ENCODE data around the gene DAPK1.
A peak's percentile ranks its signal among the peaks of the same experiment; 100 is the strongest.

The DAPK1 gene

GRCh38 chr9:87478226-87478992 is 19.3 kb upstream of the DAPK1 start:
- Histone ChIP-seq H3K27ac (ENCODE audit: low read depth, low read length) (no peak overlapping the region), H3K9me3 (ENCODE audit: insufficient read depth, low read depth, low read length) (no peaks in the 10 kb centered on the region), H3K4me3 (ENCODE audit: low read length) (no peak overlapping the region), H3K4me1 (ENCODE audit: insufficient read depth, low read length) (no peaks in the 10 kb centered on the region), H3K36me3 (ENCODE audit: insufficient read depth, low read length) (no peaks in the 10 kb centered on the region), H3K9ac (ENCODE audit: low read depth, low read length) (no peak overlapping the region), H3K27me3 (ENCODE audit: insufficient read depth, low read length) (no peaks in the 10 kb centered on the region)
- 84% methylated on average over 7 of the region's 7 CpGs for WGBS

DNA sequence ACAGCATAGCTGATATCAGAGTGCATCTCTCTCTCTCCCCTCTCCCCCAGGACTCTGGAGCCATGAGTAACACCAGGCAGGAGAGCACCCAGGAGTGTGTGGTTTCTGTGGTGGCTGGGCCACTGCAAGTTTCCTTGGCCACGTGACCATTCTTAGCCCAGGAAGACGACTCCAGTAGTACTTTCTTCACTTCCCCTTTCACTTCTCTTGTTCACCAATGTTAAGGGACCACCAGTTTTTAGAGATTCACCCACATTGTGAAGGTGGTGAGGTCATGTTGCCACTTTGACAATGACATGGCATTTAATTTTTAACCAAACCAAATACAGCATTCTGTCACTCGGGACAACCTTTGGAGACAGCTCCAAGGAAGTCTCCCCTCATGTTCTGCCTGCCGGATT is 17.9 kb upstream of the DAPK1 start:
- Histone ChIP-seq H3K9me3 (ENCODE audit: insufficient read depth, low read depth, low read length) (no peaks in the 10 kb centered on the region), H3K9ac (ENCODE audit: low read depth, low read length) (no peak overlapping the region), H3K27me3 (ENCODE audit: insufficient read depth, low read length) (no peaks in the 10 kb centered on the region), H3K36me3 (ENCODE audit: insufficient read depth, low read length) (no peaks in the 10 kb centered on the region), H3K27ac (ENCODE audit: low read depth, low read length) (no peak overlapping the region), H3K4me1 (ENCODE audit: insufficient read depth, low read length) (no peaks in the 10 kb centered on the region), H3K4me3 (ENCODE audit: low read length) (no peak overlapping the region)
- 93% methylated on average over 4 of the region's 4 CpGs for WGBS

DNA sequence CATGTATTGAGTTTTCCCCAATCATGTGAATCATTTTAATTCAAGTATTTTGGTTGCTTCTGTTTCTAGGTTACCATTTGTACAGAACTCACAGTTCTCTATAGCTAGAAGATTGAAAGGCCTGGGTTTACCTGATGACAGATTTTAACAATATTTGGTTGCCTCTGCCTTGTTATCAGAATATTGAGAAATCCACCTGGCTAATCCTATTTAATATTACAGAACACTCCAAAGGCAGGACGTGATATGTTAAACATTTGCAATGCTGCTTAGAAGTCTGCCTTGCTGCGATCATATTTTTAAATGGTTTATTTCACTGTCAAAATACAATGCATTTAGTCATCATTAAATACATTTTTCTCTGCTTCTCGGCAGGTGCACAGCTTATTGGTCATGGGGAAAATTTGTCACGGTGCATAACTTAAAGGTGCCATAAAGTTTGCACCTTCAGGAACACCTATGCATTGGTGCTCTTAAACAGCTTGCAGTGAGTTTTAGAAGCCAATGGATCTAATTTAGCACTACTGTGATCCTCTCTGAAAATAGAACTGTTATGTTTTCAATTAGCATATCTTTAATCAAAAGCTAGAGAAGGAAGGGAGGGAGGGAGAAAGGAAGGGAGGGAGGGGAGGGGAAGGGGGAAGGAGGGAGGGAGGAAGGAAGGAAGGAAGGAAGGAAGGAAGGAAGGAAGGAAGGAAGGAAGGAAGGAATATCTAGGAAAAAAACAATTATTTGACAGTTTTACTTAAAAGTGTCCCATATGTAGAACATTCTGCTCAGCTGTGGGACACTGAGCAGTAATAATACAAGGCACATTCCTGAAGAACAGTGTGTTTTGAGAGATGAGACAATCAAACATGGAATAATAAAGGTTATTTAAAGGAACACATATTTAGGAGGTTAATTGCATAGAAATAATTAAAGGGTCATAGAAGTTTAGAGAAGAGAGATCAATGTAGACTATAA is 15.5 kb upstream of the DAPK1 start:
- Histone ChIP-seq H3K4me1 (ENCODE audit: insufficient read depth, low read length) (no peaks in the 10 kb centered on the region), H3K9me3 (ENCODE audit: insufficient read depth, low read depth, low read length) (no peaks in the 10 kb centered on the region), H3K36me3 (ENCODE audit: insufficient read depth, low read length) (no peaks in the 10 kb centered on the region), H3K27me3 (ENCODE audit: insufficient read depth, low read length) (no peaks in the 10 kb centered on the region), H3K27ac (ENCODE audit: low read depth, low read length) (no peak overlapping the region), H3K4me3 (ENCODE audit: low read length) (no peak overlapping the region), H3K9ac (ENCODE audit: low read depth, low read length) (no peak overlapping the region)
- WGBS, result 92% methylated on average over 4 of the region's 4 CpGs

DNA sequence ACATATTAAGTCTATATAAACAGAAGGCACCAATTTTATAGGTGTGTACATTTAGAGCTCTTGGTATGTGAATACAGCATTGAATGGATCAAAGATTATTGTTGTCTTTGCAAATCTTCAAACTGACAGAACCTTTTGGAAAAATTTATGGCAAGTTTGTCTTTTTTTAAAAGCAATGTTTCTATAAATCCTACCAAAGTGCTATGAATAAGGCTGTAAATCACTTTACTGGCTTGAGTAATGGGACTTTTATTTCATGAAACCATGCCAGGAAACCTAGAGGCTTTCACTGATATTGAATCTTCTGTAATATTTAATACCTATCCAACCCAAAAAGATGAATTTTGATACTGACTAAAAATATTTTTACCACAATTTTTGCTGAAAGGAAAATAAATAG is 7.4 kb upstream of the DAPK1 start:
- Histone ChIP-seq H3K9me3 (ENCODE audit: insufficient read depth, low read depth, low read length) (no peaks in the 10 kb centered on the region), H3K36me3 (ENCODE audit: insufficient read depth, low read length) (no peaks in the 10 kb centered on the region), H3K27me3 (ENCODE audit: insufficient read depth, low read length) (peaks cover 5% of the 10 kb centered on the region), H3K27ac (ENCODE audit: low read depth, low read length) (no peak overlapping the region), H3K9ac (ENCODE audit: low read depth, low read length) (no peak overlapping the region), H3K4me3 (ENCODE audit: low read length) (no peak overlapping the region), H3K4me1 (ENCODE audit: insufficient read depth, low read length) (no peaks in the 10 kb centered on the region; the same call in 1 of the 2 replicates)

DNA sequence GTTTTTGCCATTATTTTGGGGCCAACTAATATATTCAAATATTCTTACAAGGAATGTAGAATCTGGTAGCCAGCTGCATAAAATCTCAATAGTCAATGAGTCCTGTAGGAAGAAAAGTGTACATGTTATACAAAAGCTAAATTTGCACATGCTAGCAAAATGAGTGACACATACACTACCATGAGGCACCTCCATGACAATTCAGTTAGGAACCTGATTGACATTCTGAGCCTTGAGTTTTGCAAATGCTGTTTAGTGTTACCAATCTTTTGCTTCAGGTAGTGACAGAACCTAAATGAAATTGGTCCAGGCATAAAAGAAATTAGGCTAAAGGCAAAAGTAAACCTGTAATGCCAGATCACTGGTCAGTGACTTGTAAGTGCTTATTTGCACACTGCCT is 6.8 kb upstream of the DAPK1 start:
- Histone ChIP-seq H3K27ac (ENCODE audit: low read depth, low read length) (no peak overlapping the region), H3K9me3 (ENCODE audit: insufficient read depth, low read depth, low read length) (no peaks in the 10 kb centered on the region), H3K36me3 (ENCODE audit: insufficient read depth, low read length) (no peaks in the 10 kb centered on the region), H3K4me1 (ENCODE audit: insufficient read depth, low read length) (no peaks in the 10 kb centered on the region; the same call in 1 of the 2 replicates), H3K27me3 (ENCODE audit: insufficient read depth, low read length) (peaks cover 5% of the 10 kb centered on the region), H3K4me3 (ENCODE audit: low read length) (no peak overlapping the region), H3K9ac (ENCODE audit: low read depth, low read length) (no peak overlapping the region)

DNA sequence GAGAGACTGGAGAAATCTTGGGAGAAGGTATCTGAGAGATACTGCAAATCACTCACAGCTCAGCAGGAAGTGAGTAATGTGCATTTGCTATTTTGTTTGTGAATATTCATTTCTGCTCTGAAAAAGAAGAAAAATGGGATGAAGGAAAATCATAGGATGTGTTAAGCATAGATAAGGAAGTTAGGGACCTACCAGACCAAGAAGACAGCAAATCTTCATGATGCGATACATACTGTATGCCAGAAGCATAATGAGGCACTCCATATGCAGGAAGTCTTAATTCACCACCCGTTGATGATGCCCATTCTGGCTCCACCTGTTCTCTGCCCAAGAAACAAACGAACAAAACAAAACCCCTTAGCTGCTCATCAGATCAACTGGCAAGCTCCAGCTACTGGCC is 6.1 kb upstream of the DAPK1 start:
- Histone ChIP-seq H3K4me1 (ENCODE audit: insufficient read depth, low read length) (no peaks in the 10 kb centered on the region; the same call in 1 of the 2 replicates), H3K4me3 (ENCODE audit: low read length) (no peak overlapping the region), H3K9me3 (ENCODE audit: insufficient read depth, low read depth, low read length) (no peaks in the 10 kb centered on the region), H3K27ac (ENCODE audit: low read depth, low read length) (no peak overlapping the region), H3K27me3 (ENCODE audit: insufficient read depth, low read length) (peaks cover 9% of the 10 kb centered on the region), H3K36me3 (ENCODE audit: insufficient read depth, low read length) (no peaks in the 10 kb centered on the region), H3K9ac (ENCODE audit: low read depth, low read length) (no peak overlapping the region)
- WGBS, result 79% methylated on average over 3 of the region's 3 CpGs

- no peaks in the 10 kb centered on the region; the same call in 1 of the 2 replicates for H3K4me1 ChIP-seq (ENCODE audit: insufficient read depth, low read length)
- no peak overlapping the region for H3K9ac ChIP-seq (ENCODE audit: low read depth, low read length)
- 59% methylated on average over 3 of the region's 3 CpGs for WGBS
- peaks cover 10% of the 10 kb centered on the region for H3K27me3 ChIP-seq (ENCODE audit: insufficient read depth, low read length)
- H3K4me3 ChIP-seq (ENCODE audit: low read length), result no peak overlapping the region
- no peaks in the 10 kb centered on the region for H3K36me3 ChIP-seq (ENCODE audit: insufficient read depth, low read length)
- H3K9me3 ChIP-seq (ENCODE audit: insufficient read depth, low read depth, low read length), result no peaks in the 10 kb centered on the region
- H3K27ac ChIP-seq (ENCODE audit: low read depth, low read length), result no peak overlapping the region
Observed at GRCh38 chr9:87492642-87493041, 5.0 kb upstream of the DAPK1 start.

GRCh38 chr9:87494970-87495471 is 2.6 kb upstream of the DAPK1 start:
- no peak overlapping the region for H3K4me3 ChIP-seq (ENCODE audit: low read length)
- peaks cover 10% of the 10 kb centered on the region for H3K27me3 ChIP-seq (ENCODE audit: insufficient read depth, low read length)
- H3K9me3 ChIP-seq (ENCODE audit: insufficient read depth, low read depth, low read length), result no peaks in the 10 kb centered on the region
- peaks cover 10% of the 10 kb centered on the region for H3K4me1 ChIP-seq (ENCODE audit: insufficient read depth, low read length)
- H3K9ac ChIP-seq (ENCODE audit: low read depth, low read length), result no peak overlapping the region
- peaks cover 7% of the 10 kb centered on the region for H3K36me3 ChIP-seq (ENCODE audit: insufficient read depth, low read length)
- WGBS, result 73% methylated on average over 2 of the region's 2 CpGs
- H3K27ac ChIP-seq (ENCODE audit: low read depth, low read length), result no peak overlapping the region

DNA sequence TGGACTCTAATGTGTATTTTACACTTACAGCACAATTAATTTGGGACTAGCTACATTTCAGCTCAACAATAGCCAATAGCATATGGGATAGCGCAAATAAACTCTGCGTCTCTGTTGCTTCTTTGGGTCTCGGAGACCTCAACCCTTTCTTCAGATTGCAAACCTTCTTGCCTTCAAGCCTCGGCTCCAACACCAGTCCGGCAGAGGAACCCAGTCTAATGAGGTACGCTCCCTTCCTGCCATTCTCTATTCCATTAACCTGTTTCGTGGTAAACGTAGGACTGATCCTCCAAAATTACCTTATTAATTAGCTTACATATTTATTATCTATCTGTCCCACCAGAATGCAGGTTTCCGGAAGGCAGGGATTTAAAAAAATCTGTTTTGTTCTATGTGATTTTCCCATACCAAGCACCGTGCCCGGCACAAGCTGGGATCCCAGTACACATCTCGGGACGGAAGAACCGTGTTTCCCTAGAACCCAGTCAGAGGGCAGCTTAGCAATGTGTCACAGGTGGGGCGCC is 525 bp upstream of the DAPK1 start:
- Histone ChIP-seq H3K4me3 (ENCODE audit: low read length) (peak overlapping the region; percentile 96), H3K9me3 (ENCODE audit: insufficient read depth, low read depth, low read length) (no peaks in the 10 kb centered on the region), H3K27ac (ENCODE audit: low read depth, low read length) (no peak overlapping the region; the same call in 1 of the 2 replicates), H3K36me3 (ENCODE audit: insufficient read depth, low read length) (peaks cover 24% of the 10 kb centered on the region), H3K27me3 (ENCODE audit: insufficient read depth, low read length) (peaks cover 10% of the 10 kb centered on the region), H3K9ac (ENCODE audit: low read depth, low read length) (peak overlapping the region; percentile 93), H3K4me1 (ENCODE audit: insufficient read depth, low read length) (peaks cover 16% of the 10 kb centered on the region)
- WGBS, result 22% methylated on average over 15 of the region's 15 CpGs

DNA sequence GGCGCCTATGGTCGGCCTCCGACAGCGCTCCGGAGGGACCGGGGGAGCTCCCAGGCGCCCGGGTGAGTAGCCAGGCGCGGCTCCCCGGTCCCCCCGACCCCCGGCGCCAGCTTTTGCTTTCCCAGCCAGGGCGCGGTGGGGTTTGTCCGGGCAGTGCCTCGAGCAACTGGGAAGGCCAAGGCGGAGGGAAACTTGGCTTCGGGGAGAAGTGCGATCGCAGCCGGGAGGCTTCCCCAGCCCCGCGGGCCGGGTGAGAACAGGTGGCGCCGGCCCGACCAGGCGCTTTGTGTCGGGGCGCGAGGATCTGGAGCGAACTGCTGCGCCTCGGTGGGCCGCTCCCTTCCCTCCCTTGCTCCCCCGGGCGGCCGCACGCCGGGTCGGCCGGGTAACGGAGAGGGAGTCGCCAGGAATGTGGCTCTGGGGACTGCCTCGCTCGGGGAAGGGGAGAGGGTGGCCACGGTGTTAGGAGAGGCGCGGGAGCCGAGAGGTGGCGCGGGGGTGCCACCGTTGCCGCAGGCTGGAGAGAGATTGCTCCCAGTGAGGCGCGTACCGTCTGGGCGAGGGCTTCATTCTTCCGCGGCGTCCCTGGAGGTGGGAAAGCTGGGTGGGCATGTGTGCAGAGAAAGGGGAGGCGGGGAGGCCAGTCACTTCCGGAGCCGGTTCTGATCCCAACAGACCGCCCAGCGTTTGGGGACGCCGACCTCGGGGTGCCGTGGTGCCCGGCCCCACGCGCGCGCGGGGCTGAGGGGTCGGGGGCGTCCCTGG is 561 bp downstream of the DAPK1 start:
- Histone ChIP-seq H3K36me3 (ENCODE audit: insufficient read depth, low read length) (peaks cover 32% of the 10 kb centered on the region), H3K9ac (ENCODE audit: low read depth, low read length) (peak overlapping the region; percentile 93), H3K4me3 (ENCODE audit: low read length) (peak overlapping the region; percentile 96), H3K4me1 (ENCODE audit: insufficient read depth, low read length) (peaks cover 16% of the 10 kb centered on the region), H3K27ac (ENCODE audit: low read depth, low read length) (peak overlapping the region; percentile 76), H3K27me3 (ENCODE audit: insufficient read depth, low read length) (peaks cover 6% of the 10 kb centered on the region; the same call in 1 of the 2 replicates), H3K9me3 (ENCODE audit: insufficient read depth, low read depth, low read length) (no peaks in the 10 kb centered on the region)
- WGBS, result under 1% methylated on average over 80 of the region's 80 CpGs
